SK-N-SH (cell line): ENCODE data around the gene FMNL2. TPM values are rescaled to one million over a fixed set of nuclear protein-coding genes. Genes with fewer than 3 reads are reported as not detected.

Experiments
- CTCF ChIA-PET: fragments of 300-600, 350-600 bp; formaldehyde crosslinking; extraction: SDS; loops from one replicate; lab custom pipeline; 2021; lab: Yijun Ruan, JAX
- POLR2A ChIA-PET: fragments of 350-600 bp; sonication (Branson Sonifier 250); formaldehyde crosslinking; extraction: SDS; loops from one replicate; lab custom pipeline; 2020; ENCODE audit warnings: antibody characterized with exemption, inconsistent platforms; lab: Yijun Ruan, JAX
- DNase-seq: peaks from one replicate; pipeline ENCODE4 v3.0.0; 2012
- H2AFZ ChIP-seq: fragments of 200-600 bp; sonication (generic); 2 replicates; pipeline ENCODE4 v1.8.1; 2016; ENCODE audit warnings: antibody characterized with exemption, mild to moderate bottlenecking, low read depth
- H3F3A ChIP-seq: fragments of 200-600 bp; sonication (generic); replicated peaks from 2 replicates; pipeline ENCODE3; 2016; ENCODE audit warnings: antibody characterized with exemption, mild to moderate bottlenecking; ENCODE audit not compliant: insufficient read depth
- H3K27ac ChIP-seq, 2 experiments: fragments of 200-500 bp in 1 of 2; fragments of 200-600 bp in 1 of 2; sonication (Bioruptor generic) in 1 of 2; sonication (generic), shearing (Covaris generic) in 1 of 2; 2 replicates each; pipeline versions ENCODE4 v1.5.1 to v1.6.1; 2014 to 2016; ENCODE audit warnings: low read depth in 2 of 2, inconsistent platforms in 1 of 2, low read length in 1 of 2, mild to moderate bottlenecking in 1 of 2, mixed read lengths in 1 of 2
- H3K27me3 ChIP-seq: fragments of 200-600 bp; sonication (generic), shearing (Covaris generic); 2 replicates; pipeline ENCODE4 v1.6.1; 2016; ENCODE audit warnings: mixed run types; ENCODE audit not compliant: insufficient read depth
- H3K36me3 ChIP-seq, 2 experiments: fragments of 200-500 bp in 1 of 2; fragments of 200-600 bp in 1 of 2; sonication (Bioruptor generic) in 1 of 2; sonication (generic) in 1 of 2; replicated peaks in 1 of 2; 2 replicates each; pipeline versions ENCODE3 to v1.5.1; 2014 to 2016; ENCODE audit warnings: low read length in 1 of 2, mild to moderate bottlenecking in 1 of 2; ENCODE audit not compliant: insufficient read depth in 2 of 2, control insufficient read depth in 1 of 2
- H3K4me1 ChIP-seq, 2 experiments: fragments of 200-500 bp in 1 of 2; fragments of 200-600 bp in 1 of 2; sonication (Bioruptor generic) in 1 of 2; sonication (generic), shearing (Covaris generic) in 1 of 2; 2 replicates each; pipeline versions ENCODE4 v1.5.1 to v1.6.1; 2014 to 2016; ENCODE audit warnings: low read depth in 1 of 2, low read length in 1 of 2, mixed run types in 1 of 2; ENCODE audit not compliant: insufficient read depth in 2 of 2, control insufficient read depth in 1 of 2
- H3K4me2 ChIP-seq: fragments of 200-600 bp; sonication (generic), shearing (Covaris generic); 2 replicates; pipeline ENCODE4 v1.6.1; 2017; ENCODE audit warnings: mixed run types
- H3K4me3 ChIP-seq, 2 experiments: fragments of 200-500 bp in 1 of 2; fragments of 200-600 bp in 1 of 2; sonication (Bioruptor generic) in 1 of 2; sonication (generic), shearing (Covaris generic) in 1 of 2; 2 replicates each; pipeline versions ENCODE4 v1.5.1 to v1.8.1; 2014 to 2016; ENCODE audit warnings: low read depth in 2 of 2, inconsistent platforms in 1 of 2, low read length in 1 of 2, mild to moderate bottlenecking in 1 of 2, mixed read lengths in 1 of 2, moderate library complexity in 1 of 2
- H3K79me2 ChIP-seq: fragments of 200-600 bp; sonication (generic); 2 replicates; pipeline ENCODE4 v1.8.1; 2017; ENCODE audit warnings: mild to moderate bottlenecking; ENCODE audit not compliant: insufficient read depth
- H3K9ac ChIP-seq: fragments of 200-600 bp; sonication (generic); 2 replicates; pipeline ENCODE4 v1.6.1; 2017; ENCODE audit warnings: mixed run types
- H3K9me2 ChIP-seq: fragments of 200-600 bp; sonication (generic); 2 replicates; pipeline ENCODE4 v1.6.1; 2017; ENCODE audit warnings: mixed run types
- H3K9me3 ChIP-seq: fragments of 200-600 bp; sonication (generic); 2 replicates; pipeline ENCODE4 v1.6.1; 2017; ENCODE audit warnings: mixed run types, mild to moderate bottlenecking, moderate library complexity
- H4K20me1 ChIP-seq: fragments of 200-600 bp; sonication (generic); 2 replicates; pipeline ENCODE4 v1.6.1; 2017; ENCODE audit warnings: mild to moderate bottlenecking, mixed run types; ENCODE audit not compliant: insufficient read depth
- CHD2 ChIP-seq: fragments of 150-350 bp; IDR thresholded peaks from 2 replicates; pipeline ENCODE4 v1.6.1; 2018; ENCODE audit warnings: low read length; ENCODE audit not compliant: partially characterized antibody
- ELF1 ChIP-seq: IDR thresholded peaks from 2 replicates; pipeline ENCODE4 v1.4.0; 2012
- FOSL2 ChIP-seq: IDR thresholded peaks from 2 replicates; pipeline ENCODE4 v1.4.0; 2012; ENCODE audit warnings: low read depth, mild to moderate bottlenecking, moderate library complexity, borderline replicate concordance
- MAX ChIP-seq: IDR thresholded peaks from 2 replicates; pipeline ENCODE4 v1.4.0; 2012; ENCODE audit warnings: low read depth
- MEF2A ChIP-seq: IDR thresholded peaks from 2 replicates; pipeline ENCODE4 v1.4.0; 2012; ENCODE audit warnings: low read depth, borderline replicate concordance
- MXI1 ChIP-seq: IDR thresholded peaks from 2 replicates; pipeline ENCODE4 v1.6.1; 2012; ENCODE audit warnings: mild to moderate bottlenecking, low read depth, low read length, improper control_type of control experiment
- RAD21 ChIP-seq: IDR thresholded peaks from 2 replicates; pipeline ENCODE4 v1.6.1; 2012; ENCODE audit warnings: mild to moderate bottlenecking, low read length
- RCOR1 ChIP-seq: fragments of 150-350 bp; IDR thresholded peaks from 2 replicates; pipeline ENCODE4 v1.6.1; 2017; ENCODE audit warnings: antibody characterized with exemption, low read length
- REST ChIP-seq: IDR thresholded peaks from 2 replicates; pipeline ENCODE4 v1.6.1; 2012; ENCODE audit warnings: mild to moderate bottlenecking, low read depth, low read length, moderate library complexity
- RXRA ChIP-seq: IDR thresholded peaks from 2 replicates; pipeline ENCODE4 v1.4.0; 2012; ENCODE audit warnings: low read depth, mild to moderate bottlenecking, borderline replicate concordance
- TAF1 ChIP-seq: IDR thresholded peaks from 2 replicates; pipeline ENCODE4 v1.6.1; 2012; ENCODE audit warnings: low read depth, mild to moderate bottlenecking, low read length, moderate library complexity, borderline replicate concordance
- USF2 ChIP-seq: fragments of 150-350 bp; IDR thresholded peaks from 2 replicates; pipeline ENCODE4 v1.6.1; 2017; ENCODE audit warnings: antibody characterized with exemption, low read length, low read depth, borderline replicate concordance
- YY1 ChIP-seq: IDR thresholded peaks from 2 replicates; pipeline ENCODE4 v1.4.0; 2012; ENCODE audit warnings: low read depth, mild to moderate bottlenecking
- WGBS: methylation state at CpG from one replicate; pipeline ENCODE4 v1.1.6; 2017; ENCODE audit warnings: low lambda C conversion rate; 5-methylcytosine and 5-hydroxymethylcytosine counted together
- polyA plus RNA-seq, 3 experiments: library from polyadenylated mRNA; depleted of rRNA; stranded (reverse); fragments of >200 nt; gene quantifications; 2 replicates each; pipeline ENCODE4 v1.2.3, GENCODE V29; 2012

The FMNL2 gene
- polyA plus RNA-seq, 1 of the 3 experiments (the other 2 are of a cell fraction), result 14.5 TPM

- CTCF ChIA-PET, result interaction anchor here (1.6 kb wide), 1 partner anchor 10 kb away, joined by 10 read pairs; no protein-coding TSS in a partner anchor
- Histone ChIP-seq H3K9me3 (no peaks in the 10 kb centered on the region), H3K4me1 (peaks cover 2 to 6% of the 10 kb centered on the region in 2 experiments; a peak in 3 of 4 replicates), H3K27ac (no peak overlapping the region), H3K4me2 (no peak overlapping the region), H2AFZ (no peak overlapping the region), H3K9me2 (no peaks in the 10 kb centered on the region), H3K79me2 (0 out of 2 replicates have a peak, but pooled peaks cover 3% of the 10 kb centered on the region), H3K4me3 (no peak overlapping the region), H3F3A (no peaks in the 10 kb centered on the region), H3K27me3 (no peaks in the 10 kb centered on the region), H4K20me1 (no peaks in the 10 kb centered on the region), H3K9ac (no peak overlapping the region), H3K36me3 (no peaks in the 10 kb centered on the region)
- WGBS, result 93% methylated on average over 9 of the region's 9 CpGs
- POLR2A ChIA-PET, result no interaction called here
- no peak for DNase-seq
- TF ChIP-seq ELF1 (no peak), CHD2 (no peak), MAX (no peak), FOSL2 (no peak), MEF2A (no peak), USF2 (no peak), TAF1 (no peak), RAD21 (no peak), REST (no peak), RXRA (no peak), RCOR1 (no peak), YY1 (no peak), MXI1 (no peak)
These were observed 231.1 kb downstream of the FMNL2 start for GRCh38 chr2:152565884-152566727.
